IMR-90 (cell line): Measurements from ENCODE around the gene PRSS38.

ENCODE experiments used
- MAFK ChIP-seq: IDR thresholded peaks from 2 replicates; pipeline ENCODE4 v1.6.1; 2012; ENCODE audit warnings: low read depth, low read length, improper control_type of control experiment
- RFX5 ChIP-seq: IDR thresholded peaks from 2 replicates; pipeline ENCODE4 v1.8.0; 2012; ENCODE audit warnings: low read depth, mild to moderate bottlenecking, low read length, moderate library complexity
- TF ChIP-seq, protein P1 (sequence below): conservative IDR thresholded peaks from 2 replicates; pipeline ENCODE4 v1.5.1; 2012; ENCODE audit warnings: mild to moderate bottlenecking, low read depth, low read length, improper control_type of control experiment

DNA sequence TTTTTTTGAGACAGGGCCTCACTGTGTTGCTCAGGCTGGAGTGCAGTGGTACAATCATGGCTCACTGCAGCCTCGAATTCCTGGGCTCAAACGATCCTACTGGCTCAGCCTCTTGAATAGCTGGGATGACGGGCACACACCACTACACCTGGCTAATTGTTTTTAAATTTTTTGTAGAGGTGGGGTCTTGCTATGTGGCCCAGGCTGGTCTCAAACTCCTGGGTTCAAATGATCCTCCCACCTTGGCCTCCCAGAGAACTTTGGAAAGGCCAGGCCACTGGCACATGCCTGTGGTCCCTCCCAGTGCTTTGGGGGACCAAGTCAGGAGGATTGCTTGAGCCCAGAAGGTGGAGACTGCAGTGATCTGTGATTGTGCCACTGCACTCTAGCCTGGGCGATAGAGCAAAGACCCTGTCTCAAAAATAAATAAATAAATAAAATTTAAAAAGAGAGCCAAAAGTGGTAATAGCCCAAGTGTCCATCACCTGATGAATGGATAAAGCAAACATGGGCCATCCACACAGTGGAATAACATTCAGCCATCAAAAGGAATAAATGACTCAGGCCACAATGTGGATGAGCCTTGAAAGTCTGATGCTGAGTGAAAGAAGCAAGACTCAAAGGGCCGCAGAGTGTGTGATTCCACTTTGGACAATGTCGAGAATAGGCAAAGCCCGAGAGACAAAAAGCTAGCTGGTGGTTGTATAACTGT, 40.8 kb downstream of the PRSS38 start:
- no peak for TF ChIP-seq RFX5
- TF ChIP-seq, protein P1, sequence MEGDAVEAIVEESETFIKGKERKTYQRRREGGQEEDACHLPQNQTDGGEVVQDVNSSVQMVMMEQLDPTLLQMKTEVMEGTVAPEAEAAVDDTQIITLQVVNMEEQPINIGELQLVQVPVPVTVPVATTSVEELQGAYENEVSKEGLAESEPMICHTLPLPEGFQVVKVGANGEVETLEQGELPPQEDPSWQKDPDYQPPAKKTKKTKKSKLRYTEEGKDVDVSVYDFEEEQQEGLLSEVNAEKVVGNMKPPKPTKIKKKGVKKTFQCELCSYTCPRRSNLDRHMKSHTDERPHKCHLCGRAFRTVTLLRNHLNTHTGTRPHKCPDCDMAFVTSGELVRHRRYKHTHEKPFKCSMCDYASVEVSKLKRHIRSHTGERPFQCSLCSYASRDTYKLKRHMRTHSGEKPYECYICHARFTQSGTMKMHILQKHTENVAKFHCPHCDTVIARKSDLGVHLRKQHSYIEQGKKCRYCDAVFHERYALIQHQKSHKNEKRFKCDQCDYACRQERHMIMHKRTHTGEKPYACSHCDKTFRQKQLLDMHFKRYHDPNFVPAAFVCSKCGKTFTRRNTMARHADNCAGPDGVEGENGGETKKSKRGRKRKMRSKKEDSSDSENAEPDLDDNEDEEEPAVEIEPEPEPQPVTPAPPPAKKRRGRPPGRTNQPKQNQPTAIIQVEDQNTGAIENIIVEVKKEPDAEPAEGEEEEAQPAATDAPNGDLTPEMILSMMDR, result no peak
- no peak for TF ChIP-seq MAFK
